Suprapubic skin (tissue), 3 donors: ENCODE measurements around the gene CEP41.

ENCODE experiments used
- CTCF ChIP-seq, 2 donors: fragments of 200-600 bp in 1 of 2; fragments of 450-650 bp in 1 of 2; sonication (generic) in 1 of 2; IDR thresholded peaks; one replicate each; pipeline ENCODE4 v1.5.1; 2016 to 2019; ENCODE audit warnings: antibody characterized with exemption in 2 of 2, mild to moderate bottlenecking in 1 of 2, moderate library complexity in 1 of 2
- EP300 ChIP-seq: sonication (generic); formaldehyde crosslinking; IDR thresholded peaks from one replicate; pipeline ENCODE4 v1.6.1; 2017; ENCODE audit warnings: antibody characterized with exemption
- POLR2A ChIP-seq, 2 donors: fragments of 450-650 bp; IDR thresholded peaks; one replicate each; pipeline ENCODE4 v1.6.1; 2017; ENCODE audit warnings: antibody characterized with exemption in 2 of 2, mild to moderate bottlenecking in 2 of 2, moderate library complexity in 2 of 2

GRCh38 chr7:130426564-130426963, 14.3 kb downstream of the CEP41 start:
- TF ChIP-seq CTCF (IDR thresholded peaks at IDR 0.05) (no peak), POLR2A (IDR thresholded peaks at IDR 0.05) (no peak), EP300 (no peak)
